HCT116 (cell line): ENCODE results near the gene E2F1. TPM values are rescaled to one million over a fixed set of nuclear protein-coding genes. Genes with fewer than 3 reads are reported as not detected.

Experiments
- ATAC-seq: fragments of 200-7000 bp; cut with Tn5 transposase; 2 replicates; pipeline ENCODE4 v1.9.1; 2020; ENCODE audit warnings: mild to moderate bottlenecking, moderate library complexity
- BruUV-seq: library from RNA; stranded (reverse); fragments of 400-500 nt; replicated peaks from 2 replicates; lab custom pipeline; 2021; lab: Mats Ljungman, UMichigan
- CTCF ChIA-PET: fragments of 300-600 bp; sonication (Branson Sonifier 250); formaldehyde crosslinking; loops from one replicate; lab custom pipeline; 2021; ENCODE audit warnings: antibody characterized with exemption; lab: Charles Lee
- POLR2A ChIA-PET: fragments of 300-600, 350-600 bp; sonication (Branson Sonifier 250); formaldehyde crosslinking; loops from one replicate; lab custom pipeline; 2021; ENCODE audit warnings: antibody characterized with exemption; lab: Charles Lee
- RAD21 ChIA-PET, 2 experiments: fragments of 300-600 bp; sonication (Branson Sonifier 250); formaldehyde crosslinking; loops; one replicate each; lab custom pipeline; 2023; ENCODE audit warnings: low total read pairs in 2 of 2; ENCODE audit not compliant: uncharacterized antibody in 2 of 2, unreplicated experiment in 2 of 2, low non-redundant PET in 1 of 2; lab: Charles Lee
- DNase-seq: peaks from one replicate; pipeline ENCODE4 v3.0.0-alpha.2; 2010; ENCODE audit warnings: low read depth, low spot score
- H2AFZ ChIP-seq: fragments of 200-600 bp; shearing (Covaris generic), sonication (generic); 2 replicates; pipeline ENCODE4 v1.6.1; 2017; ENCODE audit warnings: low read depth, mixed run types, mixed read lengths, antibody characterized with exemption, low read length; ENCODE audit not compliant: poor library complexity, severe bottlenecking
- H3K27ac ChIP-seq: 2 replicates; pipeline ENCODE4 v1.5.1; 2012; ENCODE audit warnings: low read depth, low read length
- H3K27me3 ChIP-seq: fragments of 200-600 bp; sonication (generic); 2 replicates; pipeline ENCODE4 v1.6.1; 2016; ENCODE audit warnings: mixed run types, low read length, mixed read lengths; ENCODE audit not compliant: insufficient read depth
- H3K36me3 ChIP-seq, 2 experiments: fragments of 200-500 bp in 1 of 2; fragments of 200-600 bp in 1 of 2; sonication (Bioruptor generic) in 1 of 2; sonication (generic) in 1 of 2; 2 replicates each; pipeline versions ENCODE4 v1.5.1 to v1.6.1; 2014 to 2016; ENCODE audit warnings: low read length in 2 of 2, inconsistent platforms in 1 of 2, mixed read lengths in 1 of 2, mixed run types in 1 of 2; ENCODE audit not compliant: insufficient read depth in 2 of 2, control insufficient read depth in 1 of 2
- H3K4me1 ChIP-seq, 2 experiments: fragments of 200-600 bp in 1 of 2; sonication (generic) in 1 of 2; 2 replicates each; pipeline versions ENCODE4 v1.5.1 to v1.6.1; 2012 to 2017; ENCODE audit warnings: low read length in 2 of 2, inconsistent platforms in 1 of 2, mild to moderate bottlenecking in 1 of 2, mixed read lengths in 1 of 2, mixed run types in 1 of 2, moderate library complexity in 1 of 2; ENCODE audit not compliant: insufficient read depth in 2 of 2, control insufficient read depth in 1 of 2
- H3K4me2 ChIP-seq: fragments of 200-600 bp; sonication (generic); 2 replicates; pipeline ENCODE4 v1.6.1; 2017; ENCODE audit warnings: mixed run types, low read length, mixed read lengths
- H3K4me3 ChIP-seq, 2 experiments: fragments of 200-600 bp in 1 of 2; sonication (generic) in 1 of 2; replicated peaks in 1 of 2; 2 replicates each; pipeline ENCODE4 v1.5.1; 2011 to 2016; ENCODE audit warnings: low read length in 2 of 2, control low read depth in 1 of 2, low read depth in 1 of 2, mild to moderate bottlenecking in 1 of 2, mixed read lengths in 1 of 2, mixed run types in 1 of 2
- H3K79me2 ChIP-seq: fragments of 200-600 bp; sonication (generic); 2 replicates; pipeline ENCODE4 v1.6.1; 2017; ENCODE audit warnings: mild to moderate bottlenecking, mixed run types, low read length, moderate library complexity, mixed read lengths; ENCODE audit not compliant: insufficient read depth
- H3K9ac ChIP-seq: fragments of 200-600 bp; sonication (generic); 2 replicates; pipeline ENCODE4 v1.6.1; 2016; ENCODE audit warnings: low read length, mixed read lengths
- H3K9me2 ChIP-seq: fragments of 200-600 bp; sonication (generic), shearing (Covaris generic); 2 replicates; pipeline ENCODE4 v1.6.1; 2017; ENCODE audit warnings: mixed run types, mild to moderate bottlenecking, moderate library complexity; ENCODE audit not compliant: insufficient read depth
- H3K9me3 ChIP-seq, 2 experiments: fragments of 200-500 bp in 1 of 2; fragments of 200-600 bp in 1 of 2; sonication (Bioruptor generic) in 1 of 2; sonication (generic) in 1 of 2; 2 replicates each; pipeline ENCODE4 v1.6.1; 2014 to 2017; ENCODE audit warnings: low read length in 2 of 2, mixed read lengths in 2 of 2, inconsistent platforms in 1 of 2, low read depth in 1 of 2, mild to moderate bottlenecking in 1 of 2, mixed run types in 1 of 2, moderate library complexity in 1 of 2; ENCODE audit not compliant: control insufficient read depth in 1 of 2, insufficient read depth in 1 of 2
- H4K20me1 ChIP-seq: fragments of 200-600 bp; sonication (generic), shearing (Covaris generic); 2 replicates; pipeline ENCODE4 v1.6.1; 2017; ENCODE audit warnings: mixed run types, mild to moderate bottlenecking, moderate library complexity; ENCODE audit not compliant: insufficient read depth
- CBX3 ChIP-seq: IDR thresholded peaks from 2 replicates; pipeline ENCODE4 v1.6.1; 2012; ENCODE audit warnings: low read depth
- CEBPB ChIP-seq: IDR thresholded peaks from 2 replicates; pipeline ENCODE4 v1.6.1; 2012; ENCODE audit warnings: low read depth
- ELF1 ChIP-seq: IDR thresholded peaks from 2 replicates; pipeline ENCODE4 v1.6.1; 2012; ENCODE audit warnings: low read depth, borderline replicate concordance
- EZH2 ChIP-seq: fragments of 200-600 bp; sonication (generic); IDR thresholded peaks from 2 replicates; pipeline ENCODE4 v1.6.1; 2017; ENCODE audit warnings: antibody characterized with exemption, mixed run types
- FOSL1 ChIP-seq: IDR thresholded peaks from 2 replicates; pipeline ENCODE4 v1.6.1; 2012; ENCODE audit warnings: low read depth
- JUND ChIP-seq: IDR thresholded peaks from 2 replicates; pipeline ENCODE4 v1.6.1; 2012
- POLR2A ChIP-seq: IDR thresholded peaks from 2 replicates; pipeline ENCODE4 v1.7.0; 2011; ENCODE audit warnings: borderline replicate concordance; ENCODE audit not compliant: insufficient read depth, insufficient read length; ENCODE audit errors: extremely low read depth
- SIN3A ChIP-seq: IDR thresholded peaks from 2 replicates; pipeline ENCODE4 v1.6.1; 2012; ENCODE audit warnings: low read depth
- SRF ChIP-seq: IDR thresholded peaks from 2 replicates; pipeline ENCODE4 v1.6.1; 2012; ENCODE audit warnings: low read depth
- TCF7L2 ChIP-seq: IDR thresholded peaks from 2 replicates; pipeline ENCODE4 v1.7.0; 2011; ENCODE audit warnings: borderline replicate concordance, inconsistent platforms; ENCODE audit not compliant: insufficient read depth, insufficient read length; ENCODE audit errors: extremely low read depth
- YY1 ChIP-seq: IDR thresholded peaks from 2 replicates; pipeline ENCODE4 v1.6.1; 2011; ENCODE audit warnings: low read length, low read depth, moderate library complexity, mild to moderate bottlenecking; ENCODE audit not compliant: insufficient replicate concordance; ENCODE audit errors: extremely low read depth
- ZFX ChIP-seq: fragments of 450-650 bp; IDR thresholded peaks from 2 replicates; pipeline ENCODE4 v1.6.1; 2017
- intact Hi-C: fragments of 100-400 bp; cut with micrococcal nuclease; formaldehyde crosslinking; loops from 2 replicates; pipeline ENCODE4 v1.10.0; 2022
- total RNA-seq: library from RNA; stranded (reverse); gene quantifications from one replicate; pipeline ENCODE4 v1.2.1, GENCODE V29; 2021; ENCODE audit not compliant: unreplicated experiment
- TF ChIP-seq, protein P1 (sequence below): IDR thresholded peaks from 2 replicates; pipeline ENCODE4 v1.6.1; 2012; ENCODE audit warnings: low read depth
- TF ChIP-seq, protein P2 (sequence below): IDR thresholded peaks from 2 replicates; pipeline ENCODE4 v1.6.1; 2012
- TF ChIP-seq, protein P3 (sequence below): IDR thresholded peaks from 2 replicates; pipeline ENCODE4 v1.6.1; 2011; ENCODE audit warnings: mild to moderate bottlenecking, low read length, moderate library complexity; ENCODE audit not compliant: insufficient replicate concordance; ENCODE audit errors: extremely low read depth

Gene E2F1
- total RNA-seq, 1 experiment from 2014 or later, result 30.9 TPM

DNA sequence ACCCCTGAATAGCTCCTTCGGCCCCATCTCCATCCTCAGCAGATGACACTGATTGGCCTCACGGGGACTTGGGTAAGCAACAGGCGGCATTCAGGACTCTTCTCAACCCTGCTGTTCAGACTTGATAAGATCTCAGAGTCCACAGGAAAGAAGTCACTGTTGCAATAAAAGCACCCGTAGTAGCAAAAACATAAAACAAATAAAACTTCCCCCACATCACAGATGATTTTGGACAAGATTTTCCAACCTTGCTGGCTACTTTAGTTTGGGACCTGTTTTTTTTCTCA, 41.2 kb downstream of the E2F1 start:
- Histone ChIP-seq H3K9me2 (no peaks in the 10 kb centered on the region), H3K9me3 (no peaks in the 10 kb centered on the region), H3K4me2 (no peak overlapping the region), H3K36me3 (peaks cover 0 to 9% of the 10 kb centered on the region in 2 experiments; a peak in 2 of 4 replicates), H3K27ac (no peak overlapping the region), H2AFZ (no peak overlapping the region), H4K20me1 (no peaks in the 10 kb centered on the region), H3K4me1 (no peaks in the 10 kb centered on the region), H3K27me3 (no peaks in the 10 kb centered on the region), H3K4me3 (no peak overlapping the region), H3K79me2 (no peaks in the 10 kb centered on the region), H3K9ac (no peak overlapping the region)
- intact Hi-C loops, result no loop called here
- ATAC-seq (no peak), DNase-seq (no peak)
- POLR2A ChIA-PET, result no interaction called here
- no TSS peak for BruUV-seq
- CTCF ChIA-PET, result no interaction called here
- TF ChIP-seq YY1, result no peak
- no peak for TF ChIP-seq ZFX
- no peak for TF ChIP-seq FOSL1
- no peak for TF ChIP-seq CEBPB
- TF ChIP-seq TCF7L2, result no peak
- TF ChIP-seq SIN3A, result no peak
- RAD21 ChIA-PET, result no interaction called here

DNA sequence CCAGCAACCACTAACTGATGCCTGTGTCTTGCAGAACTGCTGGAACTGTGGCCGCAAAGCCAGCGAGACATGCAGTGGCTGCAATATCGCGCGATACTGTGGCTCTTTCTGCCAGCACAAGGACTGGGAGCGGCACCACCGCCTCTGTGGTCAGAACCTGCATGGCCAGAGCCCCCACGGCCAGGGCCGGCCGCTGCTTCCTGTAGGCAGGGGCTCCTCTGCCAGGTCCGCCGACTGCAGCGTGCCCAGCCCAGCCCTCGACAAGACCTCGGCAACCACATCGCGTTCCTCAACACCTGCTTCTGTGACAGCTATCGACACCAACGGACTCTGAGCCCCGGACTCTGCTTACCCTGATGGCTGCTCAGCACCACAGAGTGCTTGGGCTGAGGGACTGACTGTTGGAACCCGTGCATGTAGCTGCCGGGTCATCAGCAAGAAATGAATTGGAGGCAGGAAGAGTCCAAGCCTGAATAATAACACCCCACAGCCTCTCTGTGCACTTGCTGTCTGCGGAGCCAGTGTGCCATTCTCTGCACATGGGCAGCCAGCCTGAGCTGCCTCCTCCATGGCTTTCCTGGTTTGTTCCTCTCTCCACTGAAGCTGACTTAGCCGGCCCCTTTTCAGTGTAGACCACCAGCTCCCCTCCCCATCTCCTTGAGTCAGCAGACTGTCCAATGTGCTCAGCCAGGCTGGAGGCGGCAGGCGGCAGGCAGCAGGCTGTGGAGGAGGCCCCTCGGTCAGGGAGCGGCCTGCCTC, 41.7 kb downstream of the E2F1 start:
- peaks cover 0 to 9% of the 10 kb centered on the region in 2 experiments; a peak in 2 of 4 replicates for H3K36me3 ChIP-seq
- CTCF ChIA-PET, result no interaction called here
- no peak for DNase-seq
- H4K20me1 ChIP-seq, result no peaks in the 10 kb centered on the region
- POLR2A ChIA-PET, result no interaction called here
- H2AFZ ChIP-seq, result no peak overlapping the region
- H3K9me3 ChIP-seq, result no peaks in the 10 kb centered on the region
- no peaks in the 10 kb centered on the region for H3K79me2 ChIP-seq
- RAD21 ChIA-PET, result no interaction called here
- H3K9me2 ChIP-seq, result no peaks in the 10 kb centered on the region
- H3K27ac ChIP-seq, result no peak overlapping the region
- H3K4me2 ChIP-seq, result no peak overlapping the region
- no TSS peak for BruUV-seq
- intact Hi-C loops, result no loop called here
- no peak for ATAC-seq
- no peaks in the 10 kb centered on the region for H3K27me3 ChIP-seq
- H3K4me3 ChIP-seq, result no peak overlapping the region
- no peaks in the 10 kb centered on the region for H3K4me1 ChIP-seq
- H3K9ac ChIP-seq, result no peak overlapping the region
- no peak for TF ChIP-seq ELF1
- no peak for TF ChIP-seq POLR2A
- TF ChIP-seq, protein P1, sequence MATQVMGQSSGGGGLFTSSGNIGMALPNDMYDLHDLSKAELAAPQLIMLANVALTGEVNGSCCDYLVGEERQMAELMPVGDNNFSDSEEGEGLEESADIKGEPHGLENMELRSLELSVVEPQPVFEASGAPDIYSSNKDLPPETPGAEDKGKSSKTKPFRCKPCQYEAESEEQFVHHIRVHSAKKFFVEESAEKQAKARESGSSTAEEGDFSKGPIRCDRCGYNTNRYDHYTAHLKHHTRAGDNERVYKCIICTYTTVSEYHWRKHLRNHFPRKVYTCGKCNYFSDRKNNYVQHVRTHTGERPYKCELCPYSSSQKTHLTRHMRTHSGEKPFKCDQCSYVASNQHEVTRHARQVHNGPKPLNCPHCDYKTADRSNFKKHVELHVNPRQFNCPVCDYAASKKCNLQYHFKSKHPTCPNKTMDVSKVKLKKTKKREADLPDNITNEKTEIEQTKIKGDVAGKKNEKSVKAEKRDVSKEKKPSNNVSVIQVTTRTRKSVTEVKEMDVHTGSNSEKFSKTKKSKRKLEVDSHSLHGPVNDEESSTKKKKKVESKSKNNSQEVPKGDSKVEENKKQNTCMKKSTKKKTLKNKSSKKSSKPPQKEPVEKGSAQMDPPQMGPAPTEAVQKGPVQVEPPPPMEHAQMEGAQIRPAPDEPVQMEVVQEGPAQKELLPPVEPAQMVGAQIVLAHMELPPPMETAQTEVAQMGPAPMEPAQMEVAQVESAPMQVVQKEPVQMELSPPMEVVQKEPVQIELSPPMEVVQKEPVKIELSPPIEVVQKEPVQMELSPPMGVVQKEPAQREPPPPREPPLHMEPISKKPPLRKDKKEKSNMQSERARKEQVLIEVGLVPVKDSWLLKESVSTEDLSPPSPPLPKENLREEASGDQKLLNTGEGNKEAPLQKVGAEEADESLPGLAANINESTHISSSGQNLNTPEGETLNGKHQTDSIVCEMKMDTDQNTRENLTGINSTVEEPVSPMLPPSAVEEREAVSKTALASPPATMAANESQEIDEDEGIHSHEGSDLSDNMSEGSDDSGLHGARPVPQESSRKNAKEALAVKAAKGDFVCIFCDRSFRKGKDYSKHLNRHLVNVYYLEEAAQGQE, result no peak
- TF ChIP-seq CEBPB, result no peak
- TF ChIP-seq EZH2, result no peak
- no peak for TF ChIP-seq FOSL1
- TF ChIP-seq, protein P2, sequence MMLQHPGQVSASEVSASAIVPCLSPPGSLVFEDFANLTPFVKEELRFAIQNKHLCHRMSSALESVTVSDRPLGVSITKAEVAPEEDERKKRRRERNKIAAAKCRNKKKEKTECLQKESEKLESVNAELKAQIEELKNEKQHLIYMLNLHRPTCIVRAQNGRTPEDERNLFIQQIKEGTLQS, result no peak
- no peak for TF ChIP-seq CBX3
- TF ChIP-seq, protein P3, sequence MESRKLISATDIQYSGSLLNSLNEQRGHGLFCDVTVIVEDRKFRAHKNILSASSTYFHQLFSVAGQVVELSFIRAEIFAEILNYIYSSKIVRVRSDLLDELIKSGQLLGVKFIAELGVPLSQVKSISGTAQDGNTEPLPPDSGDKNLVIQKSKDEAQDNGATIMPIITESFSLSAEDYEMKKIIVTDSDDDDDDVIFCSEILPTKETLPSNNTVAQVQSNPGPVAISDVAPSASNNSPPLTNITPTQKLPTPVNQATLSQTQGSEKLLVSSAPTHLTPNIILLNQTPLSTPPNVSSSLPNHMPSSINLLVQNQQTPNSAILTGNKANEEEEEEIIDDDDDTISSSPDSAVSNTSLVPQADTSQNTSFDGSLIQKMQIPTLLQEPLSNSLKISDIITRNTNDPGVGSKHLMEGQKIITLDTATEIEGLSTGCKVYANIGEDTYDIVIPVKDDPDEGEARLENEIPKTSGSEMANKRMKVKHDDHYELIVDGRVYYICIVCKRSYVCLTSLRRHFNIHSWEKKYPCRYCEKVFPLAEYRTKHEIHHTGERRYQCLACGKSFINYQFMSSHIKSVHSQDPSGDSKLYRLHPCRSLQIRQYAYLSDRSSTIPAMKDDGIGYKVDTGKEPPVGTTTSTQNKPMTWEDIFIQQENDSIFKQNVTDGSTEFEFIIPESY, result no peak
- no peak for TF ChIP-seq JUND
- TF ChIP-seq SRF, result no peak
